Right kidney (tissue), 1 donor: ENCODE results near the gene CHD9.

Source experiments
- DNase-seq: peaks from one replicate; pipeline ENCODE4 v3.0.0-alpha.2; 2016

Gene CHD9

DNA sequence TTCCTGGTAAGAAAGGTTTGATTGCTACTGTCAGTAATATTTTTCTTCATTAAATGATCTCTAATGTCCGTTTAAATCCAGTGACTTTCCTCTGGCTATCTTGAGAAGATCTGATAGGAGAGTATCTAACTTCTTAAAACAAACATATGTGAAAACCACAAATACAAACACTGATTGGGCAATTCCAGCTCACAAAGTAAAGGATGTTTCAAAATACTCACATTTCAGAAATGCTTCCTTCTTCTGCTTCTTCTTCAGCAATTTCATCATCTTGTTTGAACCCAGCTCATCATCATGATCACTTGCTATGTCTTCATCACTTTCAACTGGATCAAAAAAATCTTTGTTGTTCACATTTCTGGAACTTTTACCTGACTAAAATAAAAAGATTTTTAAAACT, 315.1 kb downstream of the CHD9 start:
- DNase-seq, result no peak

DNA sequence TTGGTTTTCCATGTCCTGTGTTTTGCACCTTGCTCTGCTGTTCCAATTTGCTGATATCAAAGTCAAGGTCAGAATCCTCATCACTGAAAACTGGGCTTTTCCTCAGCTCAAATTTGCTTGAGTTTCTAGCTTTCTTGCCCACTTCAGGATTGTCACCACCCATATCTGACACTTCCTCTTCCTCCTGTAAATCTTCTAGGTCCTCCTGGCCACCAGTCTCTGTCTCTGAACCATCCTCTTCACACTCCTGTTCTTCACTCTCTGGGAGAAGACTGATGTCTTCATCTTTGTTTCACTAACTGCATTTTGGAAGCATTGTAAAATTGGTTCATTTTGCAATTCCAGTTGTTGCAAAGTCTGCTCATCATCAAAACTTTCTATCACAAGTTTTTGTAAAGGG, 316.0 kb downstream of the CHD9 start:
- DNase-seq, result no peak

DNA sequence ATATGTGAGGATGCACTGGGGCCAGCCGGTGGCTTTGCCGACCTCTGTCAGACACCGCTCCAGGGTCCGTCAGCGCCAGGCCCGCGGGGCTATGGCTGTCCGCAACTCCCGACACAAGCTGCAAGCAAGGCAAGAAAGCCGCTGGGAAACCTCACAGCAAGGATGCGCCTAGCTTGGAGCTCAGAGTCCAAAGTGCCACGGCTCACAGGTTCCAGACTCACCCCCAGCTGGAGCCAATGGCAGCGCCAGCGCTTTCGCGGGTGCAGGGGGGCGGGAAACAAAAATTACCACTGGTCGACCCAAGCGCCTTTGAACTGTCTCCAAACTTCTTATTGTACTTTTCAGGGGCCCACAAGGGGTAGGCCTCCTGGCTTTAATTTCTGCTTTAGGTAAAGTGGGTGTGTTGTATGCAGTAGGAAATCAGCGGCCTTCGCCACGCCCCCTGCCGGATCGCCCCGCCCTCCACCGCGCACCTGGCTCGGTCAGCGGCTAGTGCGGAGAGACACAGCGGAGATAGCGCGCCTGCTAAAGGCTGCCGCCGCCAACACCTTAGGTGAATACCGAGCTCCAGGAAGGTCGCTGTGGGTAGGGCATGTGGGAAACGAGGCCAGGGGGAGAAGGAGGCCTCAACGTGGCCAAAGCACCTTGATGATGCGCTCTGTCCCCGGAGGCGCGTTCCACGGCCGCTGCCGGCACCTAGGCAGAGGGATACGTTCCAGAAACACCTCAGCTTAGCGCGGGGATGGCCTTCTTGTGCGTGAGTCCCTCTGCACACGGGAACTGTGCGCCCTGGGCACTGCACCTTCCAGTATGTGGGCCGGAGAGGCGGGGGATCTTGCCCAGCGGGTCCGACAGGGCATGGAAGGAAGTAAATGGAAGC, 318.4 kb downstream of the CHD9 start:
- peak; percentile 69 for DNase-seq

DNA sequence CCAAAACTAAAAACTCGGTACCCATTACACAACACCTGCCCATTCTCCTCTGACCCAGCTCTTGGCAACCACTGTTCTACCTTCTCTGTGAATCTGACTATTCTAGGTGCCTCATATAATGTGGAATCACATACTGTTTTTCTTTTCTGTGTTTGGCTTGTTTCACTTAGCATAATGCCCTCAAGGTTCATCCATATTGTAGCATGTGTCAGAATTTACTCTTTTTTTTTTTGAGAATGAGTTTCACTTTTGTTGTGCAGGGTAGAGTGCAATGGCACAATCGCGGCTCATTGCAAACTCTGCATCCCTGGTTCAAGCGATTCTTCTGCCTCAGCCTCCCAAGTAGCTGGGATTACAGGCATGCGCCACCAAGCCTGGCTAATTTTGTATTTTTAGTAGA, 320.0 kb downstream of the CHD9 start:
- DNase-seq, result no peak

- no peak for DNase-seq
Observed at GRCh38 chr16:53378138-53378537, 323.3 kb downstream of the CHD9 start.
